HCT116 (cell line): ENCODE measurements around the gene ZCCHC24.

Experiments used
- CTCF ChIP-seq, 3 experiments: fragments of 200-600 bp in 1 of 3; sonication (generic) in 1 of 3; IDR thresholded peaks in 2 of 3; conservative IDR thresholded peaks in 1 of 3; 2 replicates each; pipeline ENCODE4 v1.5.1; 2012 to 2017; ENCODE audit warnings: low read depth in 2 of 3, low read length in 2 of 3, antibody characterized with exemption in 1 of 3, borderline replicate concordance in 1 of 3, control low read depth in 1 of 3, mild to moderate bottlenecking in 1 of 3, mixed read lengths in 1 of 3, mixed run types in 1 of 3, moderate library complexity in 1 of 3; ENCODE audit not compliant: insufficient read depth in 1 of 3
- JUND ChIP-seq: IDR thresholded peaks from 2 replicates; pipeline ENCODE4 v1.6.1; 2012
- MAX ChIP-seq: IDR thresholded peaks from 2 replicates; pipeline ENCODE4 v1.6.1; 2012
- POLR2A ChIP-seq: IDR thresholded peaks from 2 replicates; pipeline ENCODE4 v1.7.0; 2011; ENCODE audit warnings: borderline replicate concordance; ENCODE audit not compliant: insufficient read depth, insufficient read length; ENCODE audit errors: extremely low read depth
- POLR2AphosphoS5 ChIP-seq: IDR thresholded peaks from 2 replicates; pipeline ENCODE4 v1.6.1; 2011; ENCODE audit warnings: mild to moderate bottlenecking, low read depth, low read length, moderate library complexity
- SRF ChIP-seq: IDR thresholded peaks from 2 replicates; pipeline ENCODE4 v1.6.1; 2012; ENCODE audit warnings: low read depth
- TCF7L2 ChIP-seq: IDR thresholded peaks from 2 replicates; pipeline ENCODE4 v1.7.0; 2011; ENCODE audit warnings: borderline replicate concordance, inconsistent platforms; ENCODE audit not compliant: insufficient read depth, insufficient read length; ENCODE audit errors: extremely low read depth
- YY1 ChIP-seq: IDR thresholded peaks from 2 replicates; pipeline ENCODE4 v1.6.1; 2011; ENCODE audit warnings: low read length, low read depth, moderate library complexity, mild to moderate bottlenecking; ENCODE audit not compliant: insufficient replicate concordance; ENCODE audit errors: extremely low read depth
- ZNF274 ChIP-seq: fragments of 200-500 bp; sonication (Bioruptor generic); IDR thresholded peaks from 2 replicates; pipeline ENCODE4 v1.6.1; 2014; ENCODE audit warnings: mild to moderate bottlenecking, low read depth, low read length, inconsistent platforms

GRCh38 chr10:79470096-79470495 lies 24.7 kb upstream of the ZCCHC24 start:
- TF ChIP-seq YY1 (no peak), CTCF (IDR thresholded peaks at IDR 0.05 in 2 of 3, conservative IDR thresholded peaks at IDR 0.05 in 1 of 3; ENCODE audit: borderline replicate concordance in 1 of 3, insufficient read depth in 1 of 3, low read depth in 2 of 3, low read length in 2 of 3) (no peak), POLR2A (no peak), MAX (no peak), JUND (no peak), POLR2AphosphoS5 (no peak), SRF (no peak), ZNF274 (no peak), TCF7L2 (no peak)
